ENCODE results near the gene ERCC6L.

DNA sequence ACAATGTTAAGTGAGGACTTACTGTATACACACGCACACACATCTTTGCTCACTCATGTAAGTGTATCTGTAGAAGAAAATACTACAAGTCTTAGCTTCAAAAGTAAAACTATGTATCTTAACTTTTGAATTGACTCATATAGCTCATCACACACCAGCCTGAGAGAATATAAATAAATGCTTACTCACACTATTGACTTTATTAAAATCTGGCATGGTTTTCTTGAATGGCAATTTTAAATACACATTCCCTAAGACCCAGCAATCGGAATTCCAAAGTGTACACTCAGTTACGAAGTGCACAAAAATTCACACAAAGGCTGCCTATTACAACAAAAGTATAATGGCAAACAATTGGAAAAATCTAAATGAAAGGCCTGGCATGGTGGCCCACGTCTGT lies 2.0 kb downstream of the ERCC6L start:
- TF ChIP-seq JUND (IDR thresholded peaks at IDR 0.05; ENCODE audit: low read depth, low read length) (no peak), NFXL1 (IDR thresholded peaks at IDR 0.05; ENCODE audit: borderline replicate concordance) (no peak)
